ENCODE measurements around the gene PIEZO2.

The PIEZO2 gene

DNA sequence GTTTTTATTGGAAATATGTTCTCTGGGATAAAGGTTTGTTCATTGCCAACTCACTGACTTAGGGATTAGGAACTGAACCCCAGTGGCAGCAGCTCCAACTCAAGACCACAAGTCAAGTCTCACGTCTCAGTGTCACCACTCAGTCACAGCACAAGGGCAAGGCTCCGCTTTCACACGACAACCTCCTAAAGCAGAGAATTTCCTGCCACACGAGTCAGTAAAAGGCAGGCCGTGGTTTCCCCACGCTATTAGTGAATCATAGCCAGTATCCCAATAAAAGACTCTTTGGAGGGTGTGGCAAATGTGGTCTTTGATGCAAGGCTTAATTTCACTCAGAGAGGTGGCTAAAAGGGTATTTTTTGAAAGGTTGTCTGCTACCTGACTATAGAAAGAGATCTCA lies 57.6 kb downstream of the PIEZO2 start:
- Histone ChIP-seq H2AK5ac (ENCODE audit: low read length) (no peak overlapping the region), H3K9me3 (ENCODE audit: insufficient read depth, low read depth, low read length) (no peaks in the 10 kb centered on the region), H3K4me2 (ENCODE audit: low read length) (no peak overlapping the region), H3K36me3 (ENCODE audit: control insufficient read depth in 1 of 2, insufficient read depth in 2 of 2, low read length in 2 of 2) (no peaks in the 10 kb centered on the region), H3K4me1 (ENCODE audit: control insufficient read depth in 1 of 2, insufficient read depth in 2 of 2, low read length in 2 of 2) (no peaks in the 10 kb centered on the region), H2BK5ac (ENCODE audit: low read depth, low read length, poor library complexity) (no peak overlapping the region), H3K9ac (ENCODE audit: low read length) (no peak overlapping the region), H3K4ac (ENCODE audit: low read depth, low read length) (no peak overlapping the region), H4K91ac (ENCODE audit: low read depth, low read length) (no peak overlapping the region), H2AFZ (ENCODE audit: insufficient read depth, low read length, poor library complexity) (no peak overlapping the region), H3K4me3 (ENCODE audit: low read depth, low read length) (no peak overlapping the region), H3K27me3 (ENCODE audit: insufficient read depth, low read length) (no peaks in the 10 kb centered on the region), H3K27ac (ENCODE audit: low read depth, low read length) (no peak overlapping the region), H4K8ac (ENCODE audit: low read depth, low read length) (no peak overlapping the region), H4K12ac (ENCODE audit: low read depth, low read length) (no peak overlapping the region), H3K18ac (ENCODE audit: low read length) (no peak overlapping the region), H3K79me1 (ENCODE audit: low read length) (no peaks in the 10 kb centered on the region), H2BK120ac (ENCODE audit: insufficient read depth, low read length, poor library complexity) (no peak overlapping the region), H3K23ac (ENCODE audit: low read length) (no peak overlapping the region), H3K79me2 (ENCODE audit: control insufficient read depth, insufficient read depth, low read length, poor library complexity) (no peaks in the 10 kb centered on the region), H2BK12ac (ENCODE audit: low read length) (no peak overlapping the region), H3K14ac (ENCODE audit: low read length) (no peak overlapping the region)
- WGBS (ENCODE audit: extremely low coverage, insufficient coverage, insufficient read length): no CpG with 5 or more reads among the region's 6 CpGs
- DNase-seq: no peak

DNA sequence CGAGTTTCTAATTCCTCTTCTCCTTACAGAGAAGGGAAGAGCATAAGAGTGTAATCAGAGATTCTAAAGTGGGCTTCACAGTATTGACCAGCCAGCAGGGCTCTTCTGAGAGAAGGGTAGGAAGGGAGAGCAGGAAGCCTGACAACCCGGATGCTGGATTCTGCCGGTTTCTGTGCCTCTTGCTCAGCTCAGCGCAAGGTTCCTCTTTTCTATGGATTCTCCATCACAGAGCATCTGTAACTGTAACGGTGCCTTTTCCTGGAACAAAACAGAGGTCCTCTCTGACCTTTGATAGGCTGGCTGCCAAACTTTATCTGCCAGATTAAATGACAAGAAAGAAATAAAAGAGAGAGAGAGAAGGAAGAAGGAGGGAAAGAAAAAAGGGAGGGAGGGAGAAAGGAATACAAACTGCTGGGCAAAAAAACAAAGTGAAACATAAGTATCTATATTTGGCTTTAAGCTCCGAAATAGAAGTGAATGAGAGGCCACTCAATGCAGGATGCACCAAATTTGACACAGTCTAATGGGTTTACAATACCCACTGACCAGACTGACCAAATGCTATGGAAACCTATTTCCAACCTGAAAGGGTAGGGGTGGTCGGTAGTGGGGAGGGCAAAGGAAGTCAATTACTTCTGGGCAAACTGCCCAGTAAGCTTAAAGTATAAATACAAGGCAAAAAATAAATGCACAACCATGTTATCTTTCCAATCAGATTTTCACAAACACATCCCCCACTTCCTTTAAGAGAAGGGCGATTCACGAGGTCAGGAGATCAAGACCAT lies 59.2 kb downstream of the PIEZO2 start:
- Histone ChIP-seq H3K23ac (ENCODE audit: low read length) (no peak overlapping the region), H3K4ac (ENCODE audit: low read depth, low read length) (no peak overlapping the region), H2AFZ (ENCODE audit: insufficient read depth, low read length, poor library complexity) (no peak overlapping the region), H3K9ac (ENCODE audit: low read length) (no peak overlapping the region), H3K4me3 (ENCODE audit: low read depth, low read length) (no peak overlapping the region), H3K14ac (ENCODE audit: low read length) (no peak overlapping the region), H2BK5ac (ENCODE audit: low read depth, low read length, poor library complexity) (no peak overlapping the region), H3K79me2 (ENCODE audit: control insufficient read depth, insufficient read depth, low read length, poor library complexity) (no peaks in the 10 kb centered on the region), H3K36me3 (ENCODE audit: control insufficient read depth in 1 of 2, insufficient read depth in 2 of 2, low read length in 2 of 2) (no peaks in the 10 kb centered on the region), H3K4me1 (ENCODE audit: control insufficient read depth in 1 of 2, insufficient read depth in 2 of 2, low read length in 2 of 2) (no peaks in the 10 kb centered on the region), H3K9me3 (ENCODE audit: insufficient read depth, low read depth, low read length) (no peaks in the 10 kb centered on the region), H3K27me3 (ENCODE audit: insufficient read depth, low read length) (no peaks in the 10 kb centered on the region), H3K18ac (ENCODE audit: low read length) (no peak overlapping the region), H2BK120ac (ENCODE audit: insufficient read depth, low read length, poor library complexity) (no peak overlapping the region), H3K4me2 (ENCODE audit: low read length) (no peak overlapping the region), H4K8ac (ENCODE audit: low read depth, low read length) (no peak overlapping the region), H4K12ac (ENCODE audit: low read depth, low read length) (no peak overlapping the region), H3K27ac (ENCODE audit: low read depth, low read length) (no peak overlapping the region), H2BK12ac (ENCODE audit: low read length) (no peak overlapping the region), H3K79me1 (ENCODE audit: low read length) (no peaks in the 10 kb centered on the region), H4K91ac (ENCODE audit: low read depth, low read length) (no peak overlapping the region), H2AK5ac (ENCODE audit: low read length) (no peak overlapping the region)
- WGBS (ENCODE audit: extremely low coverage, insufficient coverage, insufficient read length): no CpG with 5 or more reads among the region's 9 CpGs
- DNase-seq: no peak

DNA sequence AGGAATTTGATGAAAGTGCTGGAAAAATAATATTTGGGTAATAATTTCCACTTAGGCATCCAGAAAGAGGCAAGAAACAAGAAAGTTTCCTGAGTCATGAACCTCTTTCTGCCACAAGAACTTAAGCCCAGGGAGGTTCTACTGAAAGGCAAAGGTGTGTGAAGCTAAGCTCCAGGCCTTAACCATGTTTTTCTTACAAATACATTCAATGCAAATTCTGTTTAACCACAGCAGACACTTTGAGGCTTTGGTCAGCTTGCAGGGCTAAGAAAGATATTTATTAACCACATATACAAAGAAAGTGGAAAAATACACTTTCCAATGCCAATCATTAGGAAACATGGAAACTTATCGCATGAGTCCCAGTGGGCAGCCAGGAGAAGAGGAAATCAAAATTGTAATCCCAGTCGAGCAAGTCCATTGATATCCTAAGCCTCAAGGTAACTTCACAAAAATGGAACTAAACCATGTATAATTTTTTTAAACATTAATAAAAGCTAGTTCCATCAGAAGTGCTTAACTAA lies 68.3 kb downstream of the PIEZO2 start:
- Histone ChIP-seq H3K23ac (ENCODE audit: low read length) (no peak overlapping the region), H3K79me2 (ENCODE audit: control insufficient read depth, insufficient read depth, low read length, poor library complexity) (no peaks in the 10 kb centered on the region), H3K27me3 (ENCODE audit: insufficient read depth, low read length) (no peaks in the 10 kb centered on the region), H3K4me3 (ENCODE audit: low read depth, low read length) (no peak overlapping the region), H3K4me1 (ENCODE audit: control insufficient read depth in 1 of 2, insufficient read depth in 2 of 2, low read length in 2 of 2) (no peaks in the 10 kb centered on the region), H3K18ac (ENCODE audit: low read length) (no peak overlapping the region), H2BK120ac (ENCODE audit: insufficient read depth, low read length, poor library complexity) (no peak overlapping the region), H3K4ac (ENCODE audit: low read depth, low read length) (no peak overlapping the region), H2AFZ (ENCODE audit: insufficient read depth, low read length, poor library complexity) (no peak overlapping the region), H3K27ac (ENCODE audit: low read depth, low read length) (no peak overlapping the region), H2BK5ac (ENCODE audit: low read depth, low read length, poor library complexity) (no peak overlapping the region), H3K9me3 (ENCODE audit: insufficient read depth, low read depth, low read length) (peaks cover 2% of the 10 kb centered on the region), H3K4me2 (ENCODE audit: low read length) (no peak overlapping the region), H4K8ac (ENCODE audit: low read depth, low read length) (no peak overlapping the region), H3K79me1 (ENCODE audit: low read length) (no peaks in the 10 kb centered on the region), H2BK12ac (ENCODE audit: low read length) (no peak overlapping the region), H2AK5ac (ENCODE audit: low read length) (no peak overlapping the region), H4K91ac (ENCODE audit: low read depth, low read length) (no peak overlapping the region), H3K9ac (ENCODE audit: low read length) (no peak overlapping the region), H3K14ac (ENCODE audit: low read length) (no peak overlapping the region), H3K36me3 (ENCODE audit: control insufficient read depth in 1 of 2, insufficient read depth in 2 of 2, low read length in 2 of 2) (no peaks in the 10 kb centered on the region), H4K12ac (ENCODE audit: low read depth, low read length) (no peak overlapping the region)
- DNase-seq: no peak
- no CpG with 5 or more reads among the region's 2 CpGs for WGBS (ENCODE audit: extremely low coverage, insufficient coverage, insufficient read length)

- Histone ChIP-seq H3K79me2 (ENCODE audit: control insufficient read depth, insufficient read depth, low read length, poor library complexity) (no peaks in the 10 kb centered on the region), H4K8ac (ENCODE audit: low read depth, low read length) (no peak overlapping the region), H3K4me3 (ENCODE audit: low read depth, low read length) (no peak overlapping the region), H3K14ac (ENCODE audit: low read length) (no peak overlapping the region), H2BK120ac (ENCODE audit: insufficient read depth, low read length, poor library complexity) (no peak overlapping the region), H3K36me3 (ENCODE audit: control insufficient read depth in 1 of 2, insufficient read depth in 2 of 2, low read length in 2 of 2) (no peaks in the 10 kb centered on the region), H3K9me3 (ENCODE audit: insufficient read depth, low read depth, low read length) (peaks cover 2% of the 10 kb centered on the region), H3K79me1 (ENCODE audit: low read length) (no peaks in the 10 kb centered on the region), H2BK5ac (ENCODE audit: low read depth, low read length, poor library complexity) (no peak overlapping the region), H3K9ac (ENCODE audit: low read length) (no peak overlapping the region), H4K91ac (ENCODE audit: low read depth, low read length) (no peak overlapping the region), H2BK12ac (ENCODE audit: low read length) (no peak overlapping the region), H3K27ac (ENCODE audit: low read depth, low read length) (no peak overlapping the region), H2AK5ac (ENCODE audit: low read length) (no peak overlapping the region), H3K4ac (ENCODE audit: low read depth, low read length) (no peak overlapping the region), H3K23ac (ENCODE audit: low read length) (no peak overlapping the region), H3K4me1 (ENCODE audit: control insufficient read depth in 1 of 2, insufficient read depth in 2 of 2, low read length in 2 of 2) (no peaks in the 10 kb centered on the region), H3K4me2 (ENCODE audit: low read length) (no peak overlapping the region), H3K27me3 (ENCODE audit: insufficient read depth, low read length) (no peaks in the 10 kb centered on the region), H3K18ac (ENCODE audit: low read length) (no peak overlapping the region), H2AFZ (ENCODE audit: insufficient read depth, low read length, poor library complexity) (no peak overlapping the region), H4K12ac (ENCODE audit: low read depth, low read length) (no peak overlapping the region)
- no peak for DNase-seq
- WGBS (ENCODE audit: extremely low coverage, insufficient coverage, insufficient read length): no CpG with 5 or more reads among the region's 4 CpGs
Measured at GRCh38 chr18:11078491-11078890, 70.9 kb downstream of the PIEZO2 start.
